Measurements from ENCODE around the gene KCTD21.
"Not testable (repeated sequence)": the region's sequence is repeated elsewhere in the genome, so short reads cannot be mapped to it uniquely, and the experiment has no call there.

Gene KCTD21

GRCh38 chr11:78179459-78180071 lies 8.9 kb downstream of the KCTD21 start:
- H3K4me3 ChIP-seq (ENCODE audit: low read depth, low read length), result no peak overlapping the region

GRCh38 chr11:78177216-78177615 lies 11.2 kb downstream of the KCTD21 start:
- H3K4me3 ChIP-seq (ENCODE audit: low read depth, low read length), result no peak overlapping the region

DNA sequence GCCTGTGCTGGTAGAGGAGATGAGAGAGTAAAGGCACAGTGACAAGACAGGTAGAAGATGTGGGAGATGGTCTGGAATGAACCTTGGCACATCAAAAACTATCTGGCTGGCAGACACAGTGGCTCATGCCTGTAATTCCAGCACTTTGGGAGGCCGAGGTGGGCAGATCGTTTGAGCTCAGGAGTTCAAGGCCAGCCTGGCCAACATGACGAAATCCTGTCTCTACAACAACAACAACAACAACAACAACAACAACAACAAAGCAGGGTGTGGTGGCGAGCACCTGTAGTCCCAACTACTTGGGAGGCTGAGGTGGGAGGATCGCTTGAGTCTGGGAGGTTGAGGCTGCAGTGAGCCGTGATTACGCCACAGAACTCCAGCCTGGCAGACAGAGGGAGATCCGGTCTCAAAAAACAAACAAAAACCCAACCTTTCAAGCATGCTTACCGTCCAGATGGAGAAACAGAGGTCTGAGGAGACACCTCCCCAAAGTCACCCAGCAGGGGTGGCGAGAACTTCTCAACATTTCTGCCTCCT lies 11.8 kb downstream of the KCTD21 start:
- H3K4me3 ChIP-seq (ENCODE audit: low read depth, low read length), result no peak overlapping the region

DNA sequence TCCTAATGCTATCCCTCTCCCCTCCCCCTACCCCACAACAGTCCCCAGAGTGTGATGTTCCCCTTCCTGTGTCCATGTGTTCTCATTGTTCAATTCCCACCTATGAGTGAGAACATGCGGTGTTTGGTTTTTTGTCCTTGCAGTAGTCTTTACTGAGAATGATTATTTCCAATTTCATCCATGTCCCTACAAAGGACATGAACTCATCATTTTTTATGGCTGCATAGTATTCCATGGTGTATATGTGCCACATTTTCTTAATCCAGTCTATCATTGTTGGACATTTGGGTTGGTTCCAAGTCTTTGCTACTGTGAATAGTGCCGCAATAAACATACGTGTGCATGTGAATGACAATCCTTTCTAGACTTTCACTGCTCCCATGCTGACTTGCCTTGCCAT lies 12.6 kb downstream of the KCTD21 start:
- not testable (repeated sequence) for H3K4me3 ChIP-seq (ENCODE audit: low read depth, low read length)

DNA sequence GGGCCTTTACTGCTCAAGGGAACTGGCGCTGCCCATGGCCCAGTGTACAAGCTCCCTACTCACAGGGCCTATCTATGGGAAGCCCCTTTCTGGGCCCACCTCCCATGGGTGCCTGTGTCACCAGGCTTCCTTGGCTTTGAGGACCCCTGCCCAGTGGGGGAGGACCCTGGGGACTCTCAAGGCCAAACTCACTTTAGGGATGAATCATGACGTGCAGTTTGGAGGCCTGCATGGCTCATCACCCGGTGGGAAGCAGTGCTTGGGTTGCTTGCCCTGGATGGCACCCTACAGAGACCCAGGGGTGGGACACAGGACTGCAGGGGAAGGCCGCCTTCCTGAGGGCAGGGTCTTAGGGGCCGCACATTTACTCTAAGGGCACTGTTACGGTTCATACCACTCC lies 16.5 kb downstream of the KCTD21 start:
- H3K4me3 ChIP-seq (ENCODE audit: low read depth, low read length), result no peak overlapping the region

- H3K4me3 ChIP-seq (ENCODE audit: low read depth, low read length), result no peak overlapping the region
Observed at GRCh38 chr11:78170874-78171549, 17.4 kb downstream of the KCTD21 start.

GRCh38 chr11:78170413-78170812 lies 18.0 kb downstream of the KCTD21 start:
- no peak overlapping the region for H3K4me3 ChIP-seq (ENCODE audit: low read depth, low read length)

DNA sequence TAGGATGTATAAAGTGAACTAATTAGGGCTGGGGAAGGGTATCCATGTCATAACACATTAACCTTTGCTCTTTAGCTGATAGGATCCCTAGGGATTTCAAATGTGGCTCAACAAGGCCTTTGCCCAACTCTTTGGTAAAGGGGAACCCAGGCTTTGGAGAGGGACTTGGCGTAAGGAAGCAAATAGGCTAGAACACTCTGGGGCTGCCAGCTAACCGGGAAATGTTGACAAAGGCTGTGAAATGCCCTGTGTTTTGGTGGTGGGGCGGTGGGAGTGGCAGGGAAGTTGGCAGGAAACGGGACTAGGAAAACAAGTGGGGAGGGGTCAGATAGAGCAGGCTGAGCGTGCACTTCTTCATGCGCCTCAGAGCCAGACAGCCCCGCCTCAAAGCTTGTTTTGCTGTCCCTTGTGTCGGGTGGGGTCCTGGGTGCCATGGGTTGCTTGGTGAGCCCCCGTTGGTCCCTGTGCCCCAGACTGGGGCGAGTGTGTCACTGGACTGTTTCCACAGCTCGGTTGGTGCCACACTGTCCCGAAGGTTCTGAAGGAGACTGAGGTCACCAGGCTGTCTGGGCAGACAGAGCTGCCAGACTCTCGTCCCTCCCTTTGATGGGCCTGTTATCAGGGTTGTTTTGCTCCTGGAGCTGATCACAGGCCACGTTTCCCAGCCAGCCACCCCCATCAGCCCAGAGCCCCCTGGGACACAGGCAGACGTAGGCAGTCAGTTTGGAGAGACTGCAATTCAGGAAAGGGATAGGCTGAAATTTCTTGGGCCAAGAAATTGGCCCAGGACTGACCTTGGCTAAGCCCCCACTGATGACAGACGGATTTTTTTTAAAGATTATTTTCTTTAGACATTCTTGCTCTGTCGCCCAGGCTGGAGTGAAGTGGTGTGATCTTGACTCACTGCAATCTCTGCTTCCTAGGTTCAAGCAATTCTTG lies 19.6 kb downstream of the KCTD21 start:
- no peak overlapping the region for H3K4me3 ChIP-seq (ENCODE audit: low read depth, low read length)

GRCh38 chr11:78166855-78167469 lies 21.5 kb downstream of the KCTD21 start:
- H3K4me3 ChIP-seq (ENCODE audit: low read depth, low read length), result no peak overlapping the region

GRCh38 chr11:78164471-78164870 lies 24.0 kb downstream of the KCTD21 start:
- H3K4me3 ChIP-seq (ENCODE audit: low read depth, low read length), result no peak overlapping the region

- H3K4me3 ChIP-seq (ENCODE audit: low read depth, low read length), result no peak overlapping the region
Observed at GRCh38 chr11:78163828-78164227, 24.6 kb downstream of the KCTD21 start.

- H3K4me3 ChIP-seq (ENCODE audit: low read depth, low read length), result no peak overlapping the region
Observed at GRCh38 chr11:78161962-78162371, 26.5 kb downstream of the KCTD21 start.

DNA sequence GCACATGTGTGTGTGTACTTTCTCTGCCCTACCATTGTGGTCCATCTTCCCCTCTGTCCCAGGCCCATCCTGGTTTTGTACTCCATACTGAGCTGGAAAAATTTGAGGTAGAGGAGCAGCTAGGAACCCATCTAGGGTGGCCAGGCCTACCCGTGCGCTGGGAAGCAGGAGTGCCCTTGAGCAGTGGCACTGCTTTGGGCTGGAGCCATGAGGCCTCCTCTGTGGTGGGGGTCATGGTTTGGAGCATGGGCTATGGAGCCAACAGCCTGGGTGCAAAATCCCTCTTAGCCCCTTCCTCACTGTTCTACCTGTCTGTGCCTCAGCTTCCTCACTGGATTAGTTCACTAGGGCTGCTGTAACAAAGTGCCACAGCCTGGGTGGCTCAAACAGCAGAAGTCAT lies 27.1 kb downstream of the KCTD21 start:
- H3K4me3 ChIP-seq (ENCODE audit: low read depth, low read length), result no peak overlapping the region

DNA sequence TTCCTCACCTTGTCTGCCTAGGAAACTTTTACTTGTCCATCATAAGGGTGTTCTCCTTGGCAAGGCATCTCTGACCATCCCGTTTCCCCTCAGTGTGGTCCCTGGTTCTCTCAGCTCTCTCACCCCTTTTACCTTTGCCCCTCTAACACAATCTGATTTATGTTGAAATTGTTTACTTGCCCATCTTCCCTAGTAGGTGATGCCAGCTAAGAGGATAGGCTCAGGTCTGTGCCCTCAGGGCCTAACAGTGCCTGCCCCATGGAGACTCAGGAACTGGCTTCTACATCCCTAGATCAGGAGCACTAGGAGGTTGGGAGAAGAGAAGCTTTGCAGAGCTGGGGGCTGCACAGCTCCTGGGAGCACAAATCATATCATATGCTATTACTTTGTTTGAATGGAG lies 27.9 kb downstream of the KCTD21 start:
- no peak overlapping the region for H3K4me3 ChIP-seq (ENCODE audit: low read depth, low read length)

GRCh38 chr11:78158987-78159652 lies 29.3 kb downstream of the KCTD21 start:
- no peak overlapping the region for H3K4me3 ChIP-seq (ENCODE audit: low read depth, low read length)

DNA sequence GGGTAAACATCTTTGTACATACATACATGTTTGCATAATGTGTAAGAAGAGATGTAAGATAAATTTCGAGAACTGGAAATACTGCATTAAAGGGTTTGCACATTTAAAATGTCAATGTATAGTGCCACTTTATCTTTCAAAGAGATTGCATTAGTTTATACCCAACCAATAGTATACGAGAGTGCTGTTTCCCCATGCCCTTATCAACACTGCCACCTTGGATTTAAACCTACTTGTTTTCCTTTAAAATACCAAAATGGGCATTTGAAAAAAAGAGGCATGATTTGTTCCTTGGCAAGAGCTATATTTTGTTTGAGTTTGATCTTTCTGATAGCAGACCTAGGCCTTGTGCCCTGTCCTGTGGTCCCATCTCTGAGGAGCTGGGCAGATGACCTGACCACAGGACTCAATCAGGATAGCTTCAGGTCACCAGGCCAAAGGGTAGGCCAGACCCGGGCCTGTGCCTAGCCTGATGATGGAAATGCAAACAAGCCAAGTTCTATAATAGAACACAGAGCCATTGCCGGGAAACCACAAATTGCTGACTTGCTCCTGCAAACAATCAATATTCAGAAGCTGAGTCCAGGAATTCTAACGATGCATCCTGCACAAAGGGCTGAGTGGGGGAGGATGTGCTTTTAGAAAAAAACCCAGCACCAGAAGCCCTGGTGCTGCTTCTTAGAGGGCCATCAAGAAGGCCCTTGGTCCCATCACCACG lies 32.1 kb downstream of the KCTD21 start:
- no peak overlapping the region for H3K4me3 ChIP-seq (ENCODE audit: low read depth, low read length)

DNA sequence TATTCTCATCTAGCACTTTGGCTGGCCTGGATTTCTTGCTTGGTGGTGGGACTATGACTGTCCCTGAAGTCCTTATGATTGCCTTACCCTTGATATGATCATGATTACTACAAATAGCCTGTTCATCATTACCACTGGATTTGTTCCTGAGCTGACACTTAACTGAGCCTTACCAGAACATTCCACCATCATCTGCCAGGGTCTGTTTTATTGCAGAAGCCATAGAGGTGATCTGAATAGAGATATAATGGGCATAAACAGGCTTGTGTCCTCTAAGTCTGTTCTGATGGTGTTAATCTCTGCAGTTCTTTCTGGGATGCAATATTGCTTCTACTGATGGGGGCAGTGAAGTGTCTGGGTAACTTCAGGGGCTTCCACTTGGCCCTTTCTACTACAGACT lies 36.6 kb downstream of the KCTD21 start:
- no peak overlapping the region for H3K4me3 ChIP-seq (ENCODE audit: low read depth, low read length)

GRCh38 chr11:78150754-78151153 lies 37.7 kb downstream of the KCTD21 start:
- no peak overlapping the region for H3K4me3 ChIP-seq (ENCODE audit: low read depth, low read length)

- no peak overlapping the region for H3K4me3 ChIP-seq (ENCODE audit: low read depth, low read length)
Observed at GRCh38 chr11:78150346-78150745, 38.1 kb downstream of the KCTD21 start.

DNA sequence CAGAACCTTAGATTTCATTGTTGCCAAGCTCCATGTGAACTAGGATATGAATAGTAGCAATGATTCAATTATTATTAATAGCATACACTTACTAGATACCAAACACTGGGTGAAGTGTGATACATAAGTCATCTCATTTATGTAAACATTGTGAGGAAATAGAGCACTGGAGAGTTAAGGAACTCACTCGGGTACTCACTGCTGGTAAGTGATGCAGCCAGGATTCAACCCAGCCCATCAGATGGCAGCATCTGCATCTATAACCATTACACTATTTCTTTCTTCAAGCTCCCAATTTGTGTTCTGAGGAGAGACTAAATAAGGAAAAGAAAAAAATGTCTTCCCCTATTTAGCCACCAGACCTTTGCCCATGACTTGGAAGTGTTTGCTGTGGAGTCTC lies 38.8 kb downstream of the KCTD21 start:
- H3K4me3 ChIP-seq (ENCODE audit: low read depth, low read length), result no peak overlapping the region
